ENCODE measurements around the gene TPK1. TPM values are rescaled to one million over a fixed set of nuclear protein-coding genes. Genes with fewer than 3 reads are reported as not detected.

The TPK1 gene
- total RNA-seq, 1 donor from 2014 or later, result 2.2 TPM

GRCh38 chr7:144545330-144545729 is 290.5 kb downstream of the TPK1 start:
- no peak overlapping the region for H3K27ac ChIP-seq (ENCODE audit: low read depth, low read length)
- H3K9ac ChIP-seq (ENCODE audit: low read length), result no peak overlapping the region
- H3K4me1 ChIP-seq (ENCODE audit: insufficient read depth, low read length), result no peaks in the 10 kb centered on the region
- no peaks in the 10 kb centered on the region for H3K27me3 ChIP-seq (ENCODE audit: insufficient read depth, low read length)
- no peaks in the 10 kb centered on the region for H3K36me3 ChIP-seq (ENCODE audit: insufficient read depth, low read length)
- Mint-ChIP-seq H3K4me1 (ENCODE audit: low read depth, unreplicated experiment) (peaks cover 2% of the 10 kb centered on the region), H3K36me3 (ENCODE audit: low read depth, unreplicated experiment) (no peaks in the 10 kb centered on the region), H3K4me3 (ENCODE audit: unreplicated experiment) (no peak overlapping the region), H3K9me3 (ENCODE audit: unreplicated experiment) (no peaks in the 10 kb centered on the region), H3K27me3 (ENCODE audit: low read depth, unreplicated experiment) (no peaks in the 10 kb centered on the region), H3K27ac (ENCODE audit: unreplicated experiment) (no peak overlapping the region)
- TF ChIP-seq CTCF (IDR thresholded peaks at IDR 0.05; ENCODE audit: insufficient read depth, low read depth, low read length), result no peak
- TF ChIP-seq EZH2 (IDR thresholded peaks at IDR 0.05; ENCODE audit: insufficient read depth, low read length), result no peak
- FAIRE-seq, result no peak
- no peaks in the 10 kb centered on the region for H3K9me3 ChIP-seq (ENCODE audit: insufficient read depth, low read depth, low read length)
- H3K4me3 ChIP-seq (ENCODE audit: insufficient read depth, low read depth, low read length), result no peak overlapping the region
- H3K4me2 ChIP-seq (ENCODE audit: low read length), result no peak overlapping the region
- H3K79me2 ChIP-seq (ENCODE audit: insufficient read depth, low read length), result no peaks in the 10 kb centered on the region
- no peak for DNase-seq (ENCODE audit: low read depth)
- H2AFZ ChIP-seq (ENCODE audit: low read depth, low read length), result no peak overlapping the region
- H4K20me1 ChIP-seq (ENCODE audit: insufficient read depth, low read length), result no peaks in the 10 kb centered on the region

GRCh38 chr7:144534655-144535395 is 301.0 kb downstream of the TPK1 start:
- Histone ChIP-seq H3K4me1 (ENCODE audit: insufficient read depth, low read length) (no peaks in the 10 kb centered on the region), H3K27ac (ENCODE audit: low read depth, low read length) (no peak overlapping the region), H2AFZ (ENCODE audit: low read depth, low read length) (no peak overlapping the region), H3K27me3 (ENCODE audit: insufficient read depth, low read length) (no peaks in the 10 kb centered on the region), H4K20me1 (ENCODE audit: insufficient read depth, low read length) (no peaks in the 10 kb centered on the region), H3K4me3 (ENCODE audit: insufficient read depth, low read depth, low read length) (no peak overlapping the region), H3K9me3 (ENCODE audit: insufficient read depth, low read depth, low read length) (no peaks in the 10 kb centered on the region), H3K4me2 (ENCODE audit: low read length) (no peak overlapping the region), H3K79me2 (ENCODE audit: insufficient read depth, low read length) (no peaks in the 10 kb centered on the region), H3K36me3 (ENCODE audit: insufficient read depth, low read length) (no peaks in the 10 kb centered on the region), H3K9ac (ENCODE audit: low read length) (no peak overlapping the region)
- TF ChIP-seq EZH2 (IDR thresholded peaks at IDR 0.05; ENCODE audit: insufficient read depth, low read length) (no peak), CTCF (IDR thresholded peaks at IDR 0.05; ENCODE audit: insufficient read depth, low read depth, low read length) (no peak)
- H3K9me3 Mint-ChIP-seq (ENCODE audit: unreplicated experiment), result peaks cover 1% of the 10 kb centered on the region
- H3K36me3 Mint-ChIP-seq (ENCODE audit: low read depth, unreplicated experiment), result no peaks in the 10 kb centered on the region
- no peak overlapping the region for H3K4me3 Mint-ChIP-seq (ENCODE audit: unreplicated experiment)
- H3K27me3 Mint-ChIP-seq (ENCODE audit: low read depth, unreplicated experiment), result no peaks in the 10 kb centered on the region
- H3K4me1 Mint-ChIP-seq (ENCODE audit: low read depth, unreplicated experiment), result no peaks in the 10 kb centered on the region
- FAIRE-seq (no peak), DNase-seq (ENCODE audit: low read depth) (no peak)
- H3K27ac Mint-ChIP-seq (ENCODE audit: unreplicated experiment), result no peak overlapping the region

DNA sequence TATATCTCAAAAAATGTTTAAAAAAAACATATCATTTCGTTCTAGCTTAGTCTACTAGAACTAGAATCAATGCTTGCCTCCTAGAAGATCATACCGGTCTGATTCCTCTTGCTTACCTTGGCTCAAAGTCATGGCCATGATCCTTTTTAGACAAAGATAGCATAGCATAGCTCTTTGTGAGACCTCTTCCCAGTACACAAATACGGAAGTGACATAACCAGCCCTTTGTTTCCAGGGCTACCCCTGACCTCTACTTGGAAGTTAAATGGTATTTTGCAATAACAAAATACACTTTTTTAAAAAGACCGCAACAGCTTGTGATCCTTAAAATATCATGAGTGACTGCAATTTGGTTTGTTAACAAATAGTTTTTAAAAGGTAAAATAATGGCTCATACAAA is 301.7 kb downstream of the TPK1 start:
- H3K9ac ChIP-seq (ENCODE audit: low read length), result no peak overlapping the region
- H3K79me2 ChIP-seq (ENCODE audit: insufficient read depth, low read length), result no peaks in the 10 kb centered on the region
- H3K27me3 ChIP-seq (ENCODE audit: insufficient read depth, low read length), result no peaks in the 10 kb centered on the region
- no peak overlapping the region for H3K4me3 Mint-ChIP-seq (ENCODE audit: unreplicated experiment)
- no peaks in the 10 kb centered on the region for H3K36me3 ChIP-seq (ENCODE audit: insufficient read depth, low read length)
- H3K36me3 Mint-ChIP-seq (ENCODE audit: low read depth, unreplicated experiment), result no peaks in the 10 kb centered on the region
- no peaks in the 10 kb centered on the region for H3K27me3 Mint-ChIP-seq (ENCODE audit: low read depth, unreplicated experiment)
- H3K9me3 ChIP-seq (ENCODE audit: insufficient read depth, low read depth, low read length), result no peaks in the 10 kb centered on the region
- no peaks in the 10 kb centered on the region for H3K4me1 ChIP-seq (ENCODE audit: insufficient read depth, low read length)
- no peak for DNase-seq (ENCODE audit: low read depth)
- no peak overlapping the region for H3K27ac ChIP-seq (ENCODE audit: low read depth, low read length)
- TF ChIP-seq CTCF (IDR thresholded peaks at IDR 0.05; ENCODE audit: insufficient read depth, low read depth, low read length) (no peak), EZH2 (IDR thresholded peaks at IDR 0.05; ENCODE audit: insufficient read depth, low read length) (no peak)
- H3K4me3 ChIP-seq (ENCODE audit: insufficient read depth, low read depth, low read length), result no peak overlapping the region
- H3K9me3 Mint-ChIP-seq (ENCODE audit: unreplicated experiment), result peaks cover 1% of the 10 kb centered on the region
- H3K4me2 ChIP-seq (ENCODE audit: low read length), result no peak overlapping the region
- no peak overlapping the region for H2AFZ ChIP-seq (ENCODE audit: low read depth, low read length)
- H3K27ac Mint-ChIP-seq (ENCODE audit: unreplicated experiment), result no peak overlapping the region
- no peak for FAIRE-seq
- no peaks in the 10 kb centered on the region for H4K20me1 ChIP-seq (ENCODE audit: insufficient read depth, low read length)
- H3K4me1 Mint-ChIP-seq (ENCODE audit: low read depth, unreplicated experiment), result no peaks in the 10 kb centered on the region

Data from astrocyte (in vitro differentiated cells and primary cell).